HepG2 (cell line): ENCODE data around the gene HLA-DPB1. TPM values are rescaled to one million over a fixed set of nuclear protein-coding genes. Genes with fewer than 3 reads are reported as not detected.

Experiments used
- BCLAF1 ChIP-seq: fragments of 450-650 bp; IDR thresholded peaks from 2 replicates; pipeline ENCODE4 v1.6.1; 2017; ENCODE audit warnings: mild to moderate bottlenecking
- ERF ChIP-seq: IDR thresholded peaks from 2 replicates; pipeline ENCODE4 v1.6.1; 2018; ENCODE audit warnings: missing biosample characterization, missing genetic modification reagents
- FOXJ3 ChIP-seq: sonication (generic); formaldehyde crosslinking; IDR thresholded peaks from 2 replicates; pipeline ENCODE4 v1.4.0; 2020; ENCODE audit warnings: missing genetic modification reagents, mild to moderate bottlenecking, borderline replicate concordance
- FOXO1 ChIP-seq: sonication (generic); formaldehyde crosslinking; IDR thresholded peaks from 2 replicates; pipeline ENCODE4 v1.4.0; 2020; ENCODE audit warnings: missing genetic modification reagents
- GATA4 ChIP-seq: sonication (generic); IDR thresholded peaks from 2 replicates; pipeline ENCODE4 v1.6.1; 2016; ENCODE audit warnings: antibody characterized with exemption, low read depth, borderline replicate concordance
- GFI1 ChIP-seq: sonication (generic); formaldehyde crosslinking; IDR thresholded peaks from 2 replicates; pipeline ENCODE4 v1.5.0; 2020; ENCODE audit warnings: missing genetic modification reagents, mild to moderate bottlenecking, borderline replicate concordance
- HDAC2 ChIP-seq: sonication (generic); formaldehyde crosslinking; IDR thresholded peaks from 2 replicates; pipeline ENCODE4 v1.4.0; 2020; ENCODE audit warnings: missing genetic modification reagents
- HHEX ChIP-seq: IDR thresholded peaks from 2 replicates; pipeline ENCODE4 v1.6.1; 2016; ENCODE audit warnings: control low read depth
- KDM3A ChIP-seq: IDR thresholded peaks from 2 replicates; pipeline ENCODE4 v1.6.1; 2018; ENCODE audit warnings: low read depth, missing compliant biosample characterization
- KMT2A ChIP-seq: sonication (generic); formaldehyde crosslinking; IDR thresholded peaks from 2 replicates; pipeline ENCODE4 v1.4.0; 2020; ENCODE audit warnings: missing genetic modification reagents
- NFRKB ChIP-seq: fragments of 450-650 bp; IDR thresholded peaks from 2 replicates; pipeline ENCODE4 v1.6.1; 2017
- SAFB2 ChIP-seq: sonication (generic); formaldehyde crosslinking; IDR thresholded peaks from 2 replicates; pipeline ENCODE4 v1.5.1; 2020; ENCODE audit warnings: missing genetic modification reagents, low read depth, mild to moderate bottlenecking, borderline replicate concordance
- SIX1 ChIP-seq: sonication (generic); formaldehyde crosslinking; IDR thresholded peaks from 2 replicates; pipeline ENCODE4 v1.4.0; 2020; ENCODE audit warnings: missing genetic modification reagents, borderline replicate concordance
- SMC3 ChIP-seq: IDR thresholded peaks from 2 replicates; pipeline ENCODE4 v1.6.1; 2011; ENCODE audit warnings: low read length, improper control_type of control experiment
- SOX5 ChIP-seq: IDR thresholded peaks from 2 replicates; pipeline ENCODE4 v1.6.1; 2016; ENCODE audit warnings: borderline replicate concordance
- SRSF4 ChIP-seq: fragments of 200-400 bp; formaldehyde crosslinking; IDR thresholded peaks from one replicate; pipeline ENCODE4 v1.6.1; 2018; ENCODE audit warnings: mild to moderate bottlenecking, low read depth, low read length, moderate library complexity; ENCODE audit not compliant: poor library complexity, severe bottlenecking
- THAP7 ChIP-seq: sonication (generic); formaldehyde crosslinking; IDR thresholded peaks from 2 replicates; pipeline ENCODE4 v1.8.1; 2023; ENCODE audit warnings: mild to moderate bottlenecking, missing genetic modification reagents
- XBP1 ChIP-seq: sonication (generic); formaldehyde crosslinking; IDR thresholded peaks from 2 replicates; pipeline ENCODE4 v1.5.0; 2020; ENCODE audit warnings: missing genetic modification reagents
- ZNF337 ChIP-seq: sonication (generic); formaldehyde crosslinking; IDR thresholded peaks from 2 replicates; pipeline ENCODE4 v1.5.1; 2020; ENCODE audit warnings: missing genetic modification reagents, low read depth, mild to moderate bottlenecking, borderline replicate concordance
- ZSCAN22 ChIP-seq: sonication (generic); formaldehyde crosslinking; IDR thresholded peaks from 2 replicates; pipeline ENCODE4 v1.4.0; 2020; ENCODE audit warnings: mild to moderate bottlenecking, missing genetic modification reagents
- polyA plus RNA-seq, 8 experiments: library from polyadenylated mRNA; depleted of rRNA in 3 of 8; stranded (reverse) in 7 of 8; unstranded in 1 of 8; fragments of >200 nt; fragmentation: Illumina TruSeq in 4 of 8; extraction: Trizol in 4 of 8; gene quantifications; 2 replicates each; pipeline versions ENCODE4 v1.2.1 to v1.2.3, GENCODE V29; 2011 to 2016; ENCODE audit warnings: low read depth in 4 of 8, missing spikeins in 1 of 8, mixed read lengths in 1 of 8; ENCODE audit not compliant: insufficient read depth in 1 of 8
- total RNA-seq, 5 experiments: library from RNA; depleted of rRNA; stranded (reverse); fragments of >200 nt; fragmentation: Illumina TruSeq; extraction: Trizol; gene quantifications; 2 replicates each; pipeline ENCODE4 v1.2.3, GENCODE V29; 2016; ENCODE audit warnings: low read depth in 1 of 5
- TF ChIP-seq, protein P1 (sequence below): sonication (generic); formaldehyde crosslinking; IDR thresholded peaks from 2 replicates; pipeline ENCODE4 v1.4.0; 2020; ENCODE audit warnings: missing genetic modification reagents
- TF ChIP-seq, protein P2 (sequence below): sonication (generic); formaldehyde crosslinking; IDR thresholded peaks from 2 replicates; pipeline ENCODE4 v1.4.0; 2020; ENCODE audit warnings: mild to moderate bottlenecking, missing genetic modification reagents
- TF ChIP-seq, protein P3 (sequence below): IDR thresholded peaks from 2 replicates; pipeline ENCODE4 v1.6.1; 2016; ENCODE audit warnings: mild to moderate bottlenecking

Gene HLA-DPB1
- total and polyA plus RNA-seq, 2 of the 13 experiments (the other 11 are each of a cell fraction or from before 2014, with no cell fraction given) = not detected

DNA sequence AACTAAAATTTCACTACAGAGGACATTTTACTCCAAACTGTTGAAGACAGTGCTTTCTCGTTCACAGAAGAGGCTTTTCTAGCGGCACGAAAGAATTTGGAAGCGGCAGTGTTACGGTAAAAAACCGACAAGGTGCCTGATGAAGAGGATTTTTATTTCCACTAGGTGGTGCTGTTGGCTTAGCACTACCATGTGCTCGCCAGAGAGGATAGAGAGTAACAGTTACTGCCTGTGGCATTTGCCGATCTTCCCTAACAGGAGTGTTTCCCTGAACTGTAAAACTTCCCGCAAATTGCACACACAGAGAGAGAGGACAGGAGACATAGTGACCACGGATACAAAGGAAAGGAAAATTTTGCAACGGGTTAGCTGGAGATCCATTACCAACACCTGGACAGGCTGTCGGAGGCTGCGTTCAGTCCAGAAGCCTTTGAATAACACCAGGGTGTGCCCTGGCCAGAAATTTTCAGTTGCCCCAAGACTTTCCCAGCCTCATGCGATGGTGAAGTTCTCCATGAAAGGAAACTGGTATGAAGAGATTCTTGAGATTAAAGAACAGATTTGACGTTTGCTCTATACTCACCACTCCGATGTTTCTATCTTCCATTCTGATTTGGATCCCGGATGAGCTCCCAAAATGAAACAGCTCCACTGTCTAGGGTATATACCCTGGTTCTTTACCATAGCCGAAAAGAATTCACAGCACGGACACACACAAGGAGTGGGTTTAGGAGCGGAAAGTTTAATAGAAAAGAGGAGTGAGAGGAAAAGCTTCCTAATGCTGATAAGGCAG is 48.1 kb downstream of the HLA-DPB1 start (continued):
- TF ChIP-seq FOXJ3 (CRISPR knock-in tag) (no peak), HHEX (no peak), SRSF4 (no peak), THAP7 (CRISPR knock-in tag) (no peak), SAFB2 (no peak), ZNF337 (no peak), XBP1 (no peak), NFRKB (no peak), SMC3 (peak; percentile 80), KMT2A (CRISPR knock-in tag) (no peak), FOXO1 (CRISPR knock-in tag) (no peak), GFI1 (CRISPR knock-in tag) (no peak), BCLAF1 (no peak), KDM3A (CRISPR knock-in tag) (no peak), ERF (CRISPR knock-in tag) (no peak), ZSCAN22 (CRISPR knock-in tag) (no peak), SOX5 (CRISPR knock-in tag) (no peak), SIX1 (CRISPR knock-in tag) (0 out of 2 replicates have a peak, but pooled peaks have one; percentile 21), HDAC2 (CRISPR knock-in tag) (0 out of 2 replicates have a peak, but pooled peaks have one; percentile 17), GATA4 (no peak)
- TF ChIP-seq, protein P1, sequence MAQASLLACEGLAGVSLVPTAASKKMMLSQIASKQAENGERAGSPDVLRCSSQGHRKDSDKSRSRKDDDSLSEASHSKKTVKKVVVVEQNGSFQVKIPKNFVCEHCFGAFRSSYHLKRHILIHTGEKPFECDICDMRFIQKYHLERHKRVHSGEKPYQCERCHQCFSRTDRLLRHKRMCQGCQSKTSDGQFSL (CRISPR knock-in tag) = no peak
- TF ChIP-seq, protein P2, sequence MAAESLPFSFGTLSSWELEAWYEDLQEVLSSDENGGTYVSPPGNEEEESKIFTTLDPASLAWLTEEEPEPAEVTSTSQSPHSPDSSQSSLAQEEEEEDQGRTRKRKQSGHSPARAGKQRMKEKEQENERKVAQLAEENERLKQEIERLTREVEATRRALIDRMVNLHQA (CRISPR knock-in tag) = no peak
- TF ChIP-seq, protein P3, sequence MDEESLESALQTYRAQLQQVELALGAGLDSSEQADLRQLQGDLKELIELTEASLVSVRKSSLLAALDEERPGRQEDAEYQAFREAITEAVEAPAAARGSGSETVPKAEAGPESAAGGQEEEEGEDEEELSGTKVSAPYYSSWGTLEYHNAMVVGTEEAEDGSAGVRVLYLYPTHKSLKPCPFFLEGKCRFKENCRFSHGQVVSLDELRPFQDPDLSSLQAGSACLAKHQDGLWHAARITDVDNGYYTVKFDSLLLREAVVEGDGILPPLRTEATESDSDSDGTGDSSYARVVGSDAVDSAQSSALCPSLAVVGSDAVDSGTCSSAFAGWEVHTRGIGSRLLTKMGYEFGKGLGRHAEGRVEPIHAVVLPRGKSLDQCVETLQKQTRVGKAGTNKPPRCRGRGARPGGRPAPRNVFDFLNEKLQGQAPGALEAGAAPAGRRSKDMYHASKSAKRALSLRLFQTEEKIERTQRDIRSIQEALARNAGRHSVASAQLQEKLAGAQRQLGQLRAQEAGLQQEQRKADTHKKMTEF (CRISPR knock-in tag) = no peak
